ENCODE data around the gene BCOR. TPM values are rescaled to one million over a fixed set of nuclear protein-coding genes. Genes with fewer than 3 reads are reported as not detected.

BCOR gene
- total and polyA plus RNA-seq, 9 of the 15 experiments (the other 6 are each of a cell fraction or from before 2014, with no cell fraction given) = 27.5 to 113 (median 37.6) TPM

DNA sequence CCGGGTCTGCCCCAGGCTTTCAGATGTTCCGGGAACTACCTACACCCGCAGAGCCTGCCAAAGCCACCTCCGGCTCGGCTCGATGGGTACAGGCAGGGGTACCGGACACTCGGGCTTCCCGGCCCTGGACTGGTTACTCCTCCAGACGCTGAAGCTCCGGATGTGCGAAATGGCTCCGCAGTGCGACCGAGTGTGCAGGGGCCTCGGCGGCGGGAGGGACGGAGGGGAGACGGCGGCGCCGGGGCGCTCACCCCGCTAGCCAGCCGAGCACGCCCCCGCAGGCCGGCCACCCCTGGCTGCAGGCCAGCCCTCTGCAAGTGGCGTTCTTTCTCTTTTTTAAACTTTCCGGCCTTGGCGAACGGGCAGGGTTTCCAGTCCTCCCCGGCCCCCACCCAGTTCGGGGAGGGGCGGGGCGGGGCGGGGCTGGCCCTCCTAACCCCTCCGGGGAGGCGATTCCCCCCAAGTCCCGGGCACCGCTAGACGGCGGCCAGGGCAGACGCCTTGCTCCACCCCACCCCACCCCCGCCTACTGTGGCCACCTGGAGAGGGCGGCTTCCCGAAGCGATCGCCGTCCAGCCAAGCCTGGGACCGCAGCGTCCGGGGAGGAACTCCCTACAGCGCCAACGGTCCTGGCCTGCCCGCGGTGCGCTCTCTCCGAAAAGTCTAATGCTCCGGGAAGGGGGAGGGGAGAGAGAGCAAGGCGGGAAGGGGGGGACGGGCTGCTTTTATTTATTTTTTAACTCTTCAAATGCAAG is 7.5 kb downstream of the BCOR start (continued):
- TF ChIP-seq PATZ1 (CRISPR knock-in tag; IDR thresholded peaks at IDR 0.05; ENCODE audit: borderline replicate concordance) = no peak
- TF ChIP-seq PRMT5 (CRISPR knock-in tag; IDR thresholded peaks at IDR 0.05) = no peak
- no peak for TF ChIP-seq TCF7L2 (IDR thresholded peaks at IDR 0.05; ENCODE audit: low read depth, low read length)
- TF ChIP-seq TCF7 (IDR thresholded peaks at IDR 0.05; ENCODE audit: borderline replicate concordance) = no peak
- peak; percentile 95 for TF ChIP-seq RBM22 (IDR thresholded peaks at IDR 0.05; ENCODE audit: low read depth, low read length, poor library complexity, severe bottlenecking)
- no peak for TF ChIP-seq ZNF644 (tag; IDR thresholded peaks at IDR 0.05; ENCODE audit: low read depth)
- TF ChIP-seq PRDM10 (IDR thresholded peaks at IDR 0.05; ENCODE audit: partially characterized antibody) = no peak
- peak; percentile 92 for TF ChIP-seq ZNF316 (IDR thresholded peaks at IDR 0.05)
- peak in 1 of 3 experiments; percentile 12 for TF ChIP-seq YY1 (IDR thresholded peaks at IDR 0.05; ENCODE audit: borderline replicate concordance in 1 of 3, control insufficient read depth in 1 of 3, extremely low read depth in 1 of 3, insufficient read depth in 3 of 3, insufficient read length in 1 of 3, insufficient replicate concordance in 2 of 3, low read depth in 1 of 3, low read length in 2 of 3)
- TF ChIP-seq CBX5 (IDR thresholded peaks at IDR 0.05; ENCODE audit: borderline replicate concordance, low read depth) = 0 out of 2 replicates have a peak, but pooled peaks have one; percentile 1
- TF ChIP-seq PTTG1 (tag; IDR thresholded peaks at IDR 0.05; ENCODE audit: low read depth) = no peak
- no peak for TF ChIP-seq DNMT1 (IDR thresholded peaks at IDR 0.05)
- TF ChIP-seq CUX1 (CRISPR knock-in tag; IDR thresholded peaks at IDR 0.05) = no peak
- no peak for TF ChIP-seq HEY1 (CRISPR knock-in tag; IDR thresholded peaks at IDR 0.05; ENCODE audit: borderline replicate concordance)
- 0 out of 2 replicates have a peak, but pooled peaks have one; percentile 15 for TF ChIP-seq GABPA (tag; conservative IDR thresholded peaks at IDR 0.05; ENCODE audit: low read depth)
- no peak for TF ChIP-seq BCOR (IDR thresholded peaks at IDR 0.05)
